H9 (cell line): ENCODE results near the gene FMO3. TPM values are rescaled to one million over a fixed set of nuclear protein-coding genes. Genes with fewer than 3 reads are reported as not detected.
A peak's percentile ranks its signal among the peaks of the same experiment; 100 is the strongest.

ENCODE experiments used
- DNase-seq: peaks from one replicate; pipeline ENCODE4 v3.0.0-alpha.2; 2017
- H2AFZ ChIP-seq: one replicate; pipeline ENCODE4 v1.6.1; 2013; ENCODE audit warnings: mild to moderate bottlenecking, low read length, control low read depth, moderate library complexity
- H2AK5ac ChIP-seq: 2 replicates; pipeline ENCODE4 v1.6.1; 2013; ENCODE audit warnings: low read length, control low read depth, mixed read lengths; ENCODE audit not compliant: insufficient read length
- H2BK120ac ChIP-seq: one replicate; pipeline ENCODE4 v1.6.1; 2013; ENCODE audit warnings: low read depth, mild to moderate bottlenecking, low read length, control low read depth, inconsistent platforms; ENCODE audit not compliant: poor library complexity, severe bottlenecking
- H2BK12ac ChIP-seq: 2 replicates; pipeline ENCODE4 v1.6.1; 2013; ENCODE audit warnings: low read length, control low read depth, mixed read lengths, low read depth; ENCODE audit not compliant: insufficient read length
- H2BK15ac ChIP-seq: 2 replicates; pipeline ENCODE4 v1.6.1; 2013; ENCODE audit warnings: low read depth, low read length, control low read depth
- H2BK20ac ChIP-seq: one replicate; pipeline ENCODE4 v1.6.1; 2013; ENCODE audit warnings: low read depth, mild to moderate bottlenecking, low read length, control low read depth, inconsistent platforms; ENCODE audit not compliant: poor library complexity, severe bottlenecking
- H2BK5ac ChIP-seq: 2 replicates; pipeline ENCODE4 v1.6.1; 2013; ENCODE audit warnings: low read length, control low read depth, mixed read lengths; ENCODE audit not compliant: insufficient read length
- H3K14ac ChIP-seq: 2 replicates; pipeline ENCODE4 v1.6.1; 2013; ENCODE audit warnings: low read length, control low read depth; ENCODE audit not compliant: insufficient read depth
- H3K18ac ChIP-seq: 2 replicates; pipeline ENCODE4 v1.6.1; 2013; ENCODE audit warnings: low read depth, mild to moderate bottlenecking, mixed read lengths, low read length, control low read depth; ENCODE audit not compliant: insufficient read length
- H3K23ac ChIP-seq: 2 replicates; pipeline ENCODE4 v1.6.1; 2013; ENCODE audit warnings: low read length, control low read depth, mixed read lengths, low read depth; ENCODE audit not compliant: insufficient read length
- H3K23me2 ChIP-seq: 2 replicates; pipeline ENCODE4 v1.6.1; 2013; ENCODE audit warnings: low read depth, mild to moderate bottlenecking, mixed read lengths, low read length, control low read depth; ENCODE audit not compliant: insufficient read length, poor library complexity, severe bottlenecking
- H3K27ac ChIP-seq: 2 replicates; pipeline ENCODE4 v1.5.1; 2013; ENCODE audit warnings: low read length, control low read depth, mixed read lengths, low read depth; ENCODE audit not compliant: insufficient read length
- H3K27me3 ChIP-seq: 2 replicates; pipeline ENCODE4 v1.6.1; 2013; ENCODE audit warnings: low read length, control low read depth, inconsistent platforms; ENCODE audit not compliant: insufficient read depth
- H3K4ac ChIP-seq: 2 replicates; pipeline ENCODE4 v1.6.1; 2013; ENCODE audit warnings: low read depth, mild to moderate bottlenecking, control low read depth, inconsistent platforms, low read length, moderate library complexity
- H3K4me1 ChIP-seq: 2 replicates; pipeline ENCODE4 v1.6.1; 2013; ENCODE audit warnings: low read length, control low read depth, inconsistent platforms; ENCODE audit not compliant: insufficient read depth
- H3K4me2 ChIP-seq: 2 replicates; pipeline ENCODE4 v1.6.1; 2013; ENCODE audit warnings: low read length, control low read depth, mixed read lengths; ENCODE audit not compliant: insufficient read length, insufficient read depth
- H3K56ac ChIP-seq: 2 replicates; pipeline ENCODE4 v1.6.1; 2013; ENCODE audit warnings: low read depth, mild to moderate bottlenecking, mixed read lengths, low read length, control low read depth; ENCODE audit not compliant: insufficient read length
- H3K79me1 ChIP-seq: 2 replicates; pipeline ENCODE4 v1.6.1; 2013; ENCODE audit warnings: low read depth, mild to moderate bottlenecking, moderate library complexity, low read length, control low read depth, inconsistent platforms; ENCODE audit not compliant: insufficient read depth, poor library complexity, severe bottlenecking
- H3K79me2 ChIP-seq: 2 replicates; pipeline ENCODE4 v1.6.1; 2013; ENCODE audit warnings: low read length, control low read depth, inconsistent platforms; ENCODE audit not compliant: insufficient read depth
- H3K9ac ChIP-seq: 2 replicates; pipeline ENCODE4 v1.6.1; 2013; ENCODE audit warnings: low read length, control low read depth, mixed read lengths; ENCODE audit not compliant: insufficient read length; ENCODE audit errors: extremely low read depth
- H3K9me3 ChIP-seq: one replicate; pipeline ENCODE4 v1.6.1; 2013; ENCODE audit warnings: low read depth, low read length, inconsistent platforms; ENCODE audit not compliant: control insufficient read depth
- H3T11ph ChIP-seq: one replicate; pipeline ENCODE4 v1.6.1; 2013; ENCODE audit warnings: mild to moderate bottlenecking, low read length, control low read depth, inconsistent platforms
- H4K20me1 ChIP-seq: one replicate; pipeline ENCODE4 v1.6.1; 2013; ENCODE audit not compliant: control insufficient read depth, insufficient read length, insufficient read depth
- H4K5ac ChIP-seq: 2 replicates; pipeline ENCODE4 v1.6.1; 2013; ENCODE audit warnings: low read depth, mild to moderate bottlenecking, mixed read lengths, low read length, control low read depth; ENCODE audit not compliant: insufficient read length
- H4K8ac ChIP-seq: replicated peaks from 2 replicates; pipeline ENCODE4 v1.6.1; 2013; ENCODE audit warnings: low read length, control low read depth, mixed read lengths, low read depth; ENCODE audit not compliant: insufficient read length
- H4K91ac ChIP-seq: 2 replicates; pipeline ENCODE4 v1.6.1; 2013; ENCODE audit warnings: low read depth, mild to moderate bottlenecking, moderate library complexity, mixed read lengths, low read length, control low read depth; ENCODE audit not compliant: insufficient read length
- H3K27ac Mint-ChIP-seq, 3 experiments: 2 replicates in 2 of 3; 3 replicates in 1 of 3; pipeline ENCODE4 v1.8.0; 2020 to 2021; ENCODE audit warnings: mixed read lengths in 3 of 3, mild to moderate bottlenecking in 1 of 3, moderate library complexity in 1 of 3
- H3K27me3 Mint-ChIP-seq: 2 replicates; pipeline ENCODE4 v1.8.0; 2021; ENCODE audit warnings: low read depth, mild to moderate bottlenecking, moderate library complexity, mixed read lengths
- H3K36me3 Mint-ChIP-seq, 3 experiments: 2 replicates in 2 of 3; 3 replicates in 1 of 3; pipeline ENCODE4 v1.8.0; 2020 to 2021; ENCODE audit warnings: low read depth in 3 of 3, mixed read lengths in 3 of 3; ENCODE audit not compliant: insufficient read depth in 1 of 3
- H3K4me1 Mint-ChIP-seq, 2 experiments: 2 replicates each; pipeline ENCODE4 v1.8.0; 2020; ENCODE audit warnings: mixed read lengths in 2 of 2
- H3K4me3 Mint-ChIP-seq, 2 experiments: 2 replicates in 1 of 2; 3 replicates in 1 of 2; pipeline ENCODE4 v1.8.0; 2020 to 2021; ENCODE audit warnings: mild to moderate bottlenecking in 2 of 2, mixed read lengths in 2 of 2, moderate library complexity in 1 of 2
- H3K9me3 Mint-ChIP-seq, 2 experiments: 2 replicates in 1 of 2; 3 replicates in 1 of 2; pipeline ENCODE4 v1.8.0; 2020; ENCODE audit warnings: mild to moderate bottlenecking in 2 of 2, mixed read lengths in 2 of 2, moderate library complexity in 1 of 2
- WGBS: extraction: QIAGEN DNeasy Blood & Tissue Kit; methylation state at CpG from one replicate; pipeline ENCODE4 v1.1.7; 2013; ENCODE audit warnings: missing lambda C conversion rate, low lambda C conversion rate, mixed read lengths; ENCODE audit not compliant: insufficient read length; ENCODE audit errors: extremely low coverage; 5-methylcytosine and 5-hydroxymethylcytosine counted together
- total RNA-seq: library from RNA; stranded (reverse); gene quantifications from 2 replicates; pipeline ENCODE4 v1.2.1, GENCODE V29; 2021
- TF ChIP-seq, protein P1 (sequence below): fragments of 200-600 bp; sonication (generic); conservative IDR thresholded peaks from 3 replicates; pipeline ENCODE4 v1.8.0; 2021; ENCODE audit warnings: antibody characterized with exemption, mild to moderate bottlenecking

FMO3 gene
- total RNA-seq, 1 experiment from 2014 or later = not detected

GRCh38 chr1:171048014-171048413 is 42.7 kb upstream of the FMO3 start:
- no peak overlapping the region for H3K56ac ChIP-seq
- no peaks in the 10 kb centered on the region for H3K23me2 ChIP-seq
- H3K27ac ChIP-seq = no peak overlapping the region
- no peak overlapping the region for H2BK20ac ChIP-seq
- peak overlapping the region in 1 of 3 experiments; percentile 77; a peak in 1 of 7 replicates for H3K27ac Mint-ChIP-seq
- no peaks in the 10 kb centered on the region for H3K36me3 Mint-ChIP-seq
- TF ChIP-seq, protein P1, sequence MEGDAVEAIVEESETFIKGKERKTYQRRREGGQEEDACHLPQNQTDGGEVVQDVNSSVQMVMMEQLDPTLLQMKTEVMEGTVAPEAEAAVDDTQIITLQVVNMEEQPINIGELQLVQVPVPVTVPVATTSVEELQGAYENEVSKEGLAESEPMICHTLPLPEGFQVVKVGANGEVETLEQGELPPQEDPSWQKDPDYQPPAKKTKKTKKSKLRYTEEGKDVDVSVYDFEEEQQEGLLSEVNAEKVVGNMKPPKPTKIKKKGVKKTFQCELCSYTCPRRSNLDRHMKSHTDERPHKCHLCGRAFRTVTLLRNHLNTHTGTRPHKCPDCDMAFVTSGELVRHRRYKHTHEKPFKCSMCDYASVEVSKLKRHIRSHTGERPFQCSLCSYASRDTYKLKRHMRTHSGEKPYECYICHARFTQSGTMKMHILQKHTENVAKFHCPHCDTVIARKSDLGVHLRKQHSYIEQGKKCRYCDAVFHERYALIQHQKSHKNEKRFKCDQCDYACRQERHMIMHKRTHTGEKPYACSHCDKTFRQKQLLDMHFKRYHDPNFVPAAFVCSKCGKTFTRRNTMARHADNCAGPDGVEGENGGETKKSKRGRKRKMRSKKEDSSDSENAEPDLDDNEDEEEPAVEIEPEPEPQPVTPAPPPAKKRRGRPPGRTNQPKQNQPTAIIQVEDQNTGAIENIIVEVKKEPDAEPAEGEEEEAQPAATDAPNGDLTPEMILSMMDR = no peak
- H3K4me1 Mint-ChIP-seq = no peaks in the 10 kb centered on the region; a peak in 1 of 4 replicates
- no peak overlapping the region for H3K14ac ChIP-seq
- no peak overlapping the region for H2BK120ac ChIP-seq
- H3T11ph ChIP-seq = no peak overlapping the region
- no CpG with 5 or more reads among the region's 2 CpGs for WGBS
- no peak overlapping the region for H2BK12ac ChIP-seq
- no peaks in the 10 kb centered on the region for H3K79me1 ChIP-seq
- H4K91ac ChIP-seq = no peak overlapping the region
- no peak overlapping the region for H3K4me2 ChIP-seq
- no peaks in the 10 kb centered on the region for H3K27me3 ChIP-seq
- H2BK5ac ChIP-seq = no peak overlapping the region
- no peak overlapping the region for H2AFZ ChIP-seq
- no peak overlapping the region for H2AK5ac ChIP-seq
- H3K9ac ChIP-seq = no peak overlapping the region
- H4K5ac ChIP-seq = no peak overlapping the region
- no peak for DNase-seq
- H3K27me3 Mint-ChIP-seq = no peaks in the 10 kb centered on the region
- H4K8ac ChIP-seq = no peak overlapping the region
- H3K4me1 ChIP-seq = no peaks in the 10 kb centered on the region
- H3K9me3 Mint-ChIP-seq = peaks cover 0 to 5% of the 10 kb centered on the region in 2 experiments; a peak in 2 of 5 replicates
- H2BK15ac ChIP-seq = no peak overlapping the region
- no peak overlapping the region for H3K4ac ChIP-seq
- no peaks in the 10 kb centered on the region for H4K20me1 ChIP-seq
- H3K79me2 ChIP-seq = no peaks in the 10 kb centered on the region
- H3K4me3 Mint-ChIP-seq = no peak overlapping the region
- H3K9me3 ChIP-seq = no peaks in the 10 kb centered on the region
- no peak overlapping the region for H3K18ac ChIP-seq
- H3K23ac ChIP-seq = no peak overlapping the region
